ENCODE results near the gene IL37.

IL37 gene

GRCh38 chr2:112916625-112917247, 5.8 kb downstream of the IL37 start:
- Histone ChIP-seq H3K4me3 (ENCODE audit: low read depth, low read length) (no peak overlapping the region), H3K9me3 (ENCODE audit: control insufficient read depth, insufficient read depth, low read depth, low read length) (no peaks in the 10 kb centered on the region), H3K27ac (ENCODE audit: extremely low read depth, low read depth, low read length) (no peak overlapping the region), H3K4me1 (ENCODE audit: control insufficient read depth, insufficient read depth, low read length) (no peaks in the 10 kb centered on the region), H3K36me3 (ENCODE audit: control insufficient read depth in 2 of 2, insufficient read depth in 1 of 2, low read length in 2 of 2) (no peaks in the 10 kb centered on the region)
- POLR2A ChIA-PET, result no interaction called here
- no peak for TF ChIP-seq ZNF394 (tag by site-specific recombination; IDR thresholded peaks at IDR 0.05; ENCODE audit: borderline replicate concordance)
- CTCF ChIA-PET, result interaction anchor here (0.5 to 1.5 kb wide), 4 partner anchors 25 to 428 kb away, joined by 3 to 4 read pairs (median 4); no protein-coding TSS in a partner anchor

DNA sequence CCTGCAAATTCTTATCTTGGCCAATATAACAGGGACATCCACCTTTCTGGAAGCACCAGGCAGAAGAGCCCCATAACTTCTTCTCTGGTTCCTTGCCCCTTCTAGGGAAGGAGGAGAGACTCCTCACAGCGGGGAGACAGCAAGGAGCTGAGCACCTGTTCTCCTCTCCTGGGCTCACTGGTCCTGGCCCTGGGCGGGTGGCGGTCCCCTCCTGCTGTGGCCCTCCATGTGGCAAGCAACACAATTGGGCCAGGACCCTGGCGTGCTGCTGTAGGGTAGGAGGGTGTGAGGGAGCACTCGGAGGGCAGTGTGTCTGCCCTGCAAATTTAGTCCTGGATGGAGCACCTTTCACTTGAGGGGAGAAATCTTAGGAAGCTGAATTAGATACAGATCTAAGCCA, 6.9 kb downstream of the IL37 start:
- H3K36me3 ChIP-seq (ENCODE audit: control insufficient read depth in 2 of 2, insufficient read depth in 1 of 2, low read length in 2 of 2), result no peaks in the 10 kb centered on the region
- ChIA-PET CTCF (interaction anchor here (2.2 kb wide), 1 partner anchor 24 kb away, joined by 9 read pairs; no protein-coding TSS in a partner anchor), POLR2A (no interaction called here)
- H3K4me3 ChIP-seq (ENCODE audit: low read depth, low read length), result no peak overlapping the region
- H3K9me3 ChIP-seq (ENCODE audit: control insufficient read depth, insufficient read depth, low read depth, low read length), result no peaks in the 10 kb centered on the region
- H3K4me1 ChIP-seq (ENCODE audit: control insufficient read depth, insufficient read depth, low read length), result no peaks in the 10 kb centered on the region
- TF ChIP-seq ZBTB11 (tag by site-specific recombination; conservative IDR thresholded peaks at IDR 0.05; ENCODE audit: low read depth) (no peak), ZNF174 (tag by site-specific recombination; IDR thresholded peaks at IDR 0.05) (no peak), HOXC10 (CRISPR knock-in tag; IDR thresholded peaks at IDR 0.05) (no peak), ZNF571 (tag by site-specific recombination; IDR thresholded peaks at IDR 0.05) (no peak), ZFP37 (tag by site-specific recombination; IDR thresholded peaks at IDR 0.05) (no peak)
- no peak overlapping the region for H3K27ac ChIP-seq (ENCODE audit: extremely low read depth, low read depth, low read length)

GRCh38 chr2:112918256-112918655, 7.3 kb downstream of the IL37 start:
- Histone ChIP-seq H3K9me3 (ENCODE audit: control insufficient read depth, insufficient read depth, low read depth, low read length) (no peaks in the 10 kb centered on the region), H3K36me3 (ENCODE audit: control insufficient read depth in 2 of 2, insufficient read depth in 1 of 2, low read length in 2 of 2) (no peaks in the 10 kb centered on the region), H3K27ac (ENCODE audit: extremely low read depth, low read depth, low read length) (no peak overlapping the region), H3K4me3 (ENCODE audit: low read depth, low read length) (no peak overlapping the region), H3K4me1 (ENCODE audit: control insufficient read depth, insufficient read depth, low read length) (no peaks in the 10 kb centered on the region)
- TF ChIP-seq, protein P1, sequence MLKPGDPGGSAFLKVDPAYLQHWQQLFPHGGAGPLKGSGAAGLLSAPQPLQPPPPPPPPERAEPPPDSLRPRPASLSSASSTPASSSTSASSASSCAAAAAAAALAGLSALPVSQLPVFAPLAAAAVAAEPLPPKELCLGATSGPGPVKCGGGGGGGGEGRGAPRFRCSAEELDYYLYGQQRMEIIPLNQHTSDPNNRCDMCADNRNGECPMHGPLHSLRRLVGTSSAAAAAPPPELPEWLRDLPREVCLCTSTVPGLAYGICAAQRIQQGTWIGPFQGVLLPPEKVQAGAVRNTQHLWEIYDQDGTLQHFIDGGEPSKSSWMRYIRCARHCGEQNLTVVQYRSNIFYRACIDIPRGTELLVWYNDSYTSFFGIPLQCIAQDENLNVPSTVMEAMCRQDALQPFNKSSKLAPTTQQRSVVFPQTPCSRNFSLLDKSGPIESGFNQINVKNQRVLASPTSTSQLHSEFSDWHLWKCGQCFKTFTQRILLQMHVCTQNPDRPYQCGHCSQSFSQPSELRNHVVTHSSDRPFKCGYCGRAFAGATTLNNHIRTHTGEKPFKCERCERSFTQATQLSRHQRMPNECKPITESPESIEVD (tag by site-specific recombination; IDR thresholded peaks at IDR 0.05), result no peak
- ChIA-PET POLR2A (no interaction called here), CTCF (interaction anchor here (2.2 kb wide), 1 partner anchor 23 kb away, joined by 9 read pairs; no protein-coding TSS in a partner anchor)

- no peaks in the 10 kb centered on the region for H3K9me3 ChIP-seq (ENCODE audit: control insufficient read depth, insufficient read depth, low read depth, low read length)
- no peak overlapping the region for H3K4me3 ChIP-seq (ENCODE audit: low read depth, low read length)
- no peaks in the 10 kb centered on the region for H3K36me3 ChIP-seq (ENCODE audit: control insufficient read depth in 2 of 2, insufficient read depth in 1 of 2, low read length in 2 of 2)
- no peak overlapping the region for H3K27ac ChIP-seq (ENCODE audit: extremely low read depth, low read depth, low read length)
- TF ChIP-seq, protein P2, sequence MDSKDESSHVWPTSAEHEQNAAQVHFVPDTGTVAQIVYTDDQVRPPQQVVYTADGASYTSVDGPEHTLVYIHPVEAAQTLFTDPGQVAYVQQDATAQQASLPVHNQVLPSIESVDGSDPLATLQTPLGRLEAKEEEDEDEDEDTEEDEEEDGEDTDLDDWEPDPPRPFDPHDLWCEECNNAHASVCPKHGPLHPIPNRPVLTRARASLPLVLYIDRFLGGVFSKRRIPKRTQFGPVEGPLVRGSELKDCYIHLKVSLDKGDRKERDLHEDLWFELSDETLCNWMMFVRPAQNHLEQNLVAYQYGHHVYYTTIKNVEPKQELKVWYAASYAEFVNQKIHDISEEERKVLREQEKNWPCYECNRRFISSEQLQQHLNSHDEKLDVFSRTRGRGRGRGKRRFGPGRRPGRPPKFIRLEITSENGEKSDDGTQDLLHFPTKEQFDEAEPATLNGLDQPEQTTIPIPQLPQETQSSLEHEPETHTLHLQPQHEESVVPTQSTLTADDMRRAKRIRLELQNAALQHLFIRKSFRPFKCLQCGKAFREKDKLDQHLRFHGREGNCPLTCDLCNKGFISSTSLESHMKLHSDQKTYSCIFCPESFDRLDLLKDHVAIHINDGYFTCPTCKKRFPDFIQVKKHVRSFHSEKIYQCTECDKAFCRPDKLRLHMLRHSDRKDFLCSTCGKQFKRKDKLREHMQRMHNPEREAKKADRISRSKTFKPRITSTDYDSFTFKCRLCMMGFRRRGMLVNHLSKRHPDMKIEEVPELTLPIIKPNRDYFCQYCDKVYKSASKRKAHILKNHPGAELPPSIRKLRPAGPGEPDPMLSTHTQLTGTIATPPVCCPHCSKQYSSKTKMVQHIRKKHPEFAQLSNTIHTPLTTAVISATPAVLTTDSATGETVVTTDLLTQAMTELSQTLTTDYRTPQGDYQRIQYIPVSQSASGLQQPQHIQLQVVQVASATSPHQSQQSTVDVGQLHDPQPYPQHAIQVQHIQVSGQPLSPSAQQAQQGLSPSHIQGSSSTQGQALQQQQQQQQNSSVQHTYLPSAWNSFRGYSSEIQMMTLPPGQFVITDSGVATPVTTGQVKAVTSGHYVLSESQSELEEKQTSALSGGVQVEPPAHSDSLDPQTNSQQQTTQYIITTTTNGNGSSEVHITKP (tag by site-specific recombination; IDR thresholded peaks at IDR 0.05), result no peak
- no peak for TF ChIP-seq ZSCAN23 (tag by site-specific recombination; IDR thresholded peaks at IDR 0.05)
- TF ChIP-seq, protein P3, sequence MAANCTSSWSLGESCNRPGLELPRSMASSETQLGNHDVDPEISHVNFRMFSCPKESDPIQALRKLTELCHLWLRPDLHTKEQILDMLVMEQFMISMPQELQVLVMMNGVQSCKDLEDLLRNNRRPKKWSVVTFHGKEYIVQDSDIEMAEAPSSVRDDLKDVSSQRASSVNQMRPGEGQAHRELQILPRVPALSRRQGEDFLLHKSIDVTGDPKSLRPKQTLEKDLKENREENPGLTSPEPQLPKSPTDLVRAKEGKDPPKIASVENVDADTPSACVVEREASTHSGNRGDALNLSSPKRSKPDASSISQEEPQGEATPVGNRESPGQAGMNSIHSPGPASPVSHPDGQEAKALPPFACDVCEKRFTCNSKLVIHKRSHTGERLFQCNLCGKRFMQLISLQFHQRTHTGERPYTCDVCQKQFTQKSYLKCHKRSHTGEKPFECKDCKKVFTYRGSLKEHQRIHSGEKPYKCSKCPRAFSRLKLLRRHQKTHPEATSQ (tag by site-specific recombination; IDR thresholded peaks at IDR 0.05), result no peak
- TF ChIP-seq HOXA7 (CRISPR knock-in tag; IDR thresholded peaks at IDR 0.05; ENCODE audit: borderline replicate concordance), result no peak
- TF ChIP-seq ZNF221 (tag by site-specific recombination; IDR thresholded peaks at IDR 0.05; ENCODE audit: borderline replicate concordance), result no peak
- no peak for TF ChIP-seq IKZF3 (tag by site-specific recombination; IDR thresholded peaks at IDR 0.05)
- no peaks in the 10 kb centered on the region for H3K4me1 ChIP-seq (ENCODE audit: control insufficient read depth, insufficient read depth, low read length)
- CTCF ChIA-PET, result interaction anchor here (0.6 to 2.2 kb wide), 3 partner anchors 23 to 283 kb away, joined by 3 to 9 read pairs (median 4); no protein-coding TSS in a partner anchor
- POLR2A ChIA-PET, result no interaction called here
Observed at GRCh38 chr2:112919086-112919485, 8.1 kb downstream of the IL37 start.
